ENCODE data around the gene RCBTB1. TPM values are rescaled to one million over a fixed set of nuclear protein-coding genes. Genes with fewer than 3 reads are reported as not detected.
"Not testable (repeated sequence)": the region's sequence is repeated elsewhere in the genome, so short reads cannot be mapped to it uniquely, and the experiment has no call there.

RCBTB1 gene
- total RNA-seq, 1 donor from 2014 or later: 14.2 TPM

- no peak for DNase-seq
Observed at GRCh38 chr13:49503951-49504350, 81.4 kb downstream of the RCBTB1 start.

- DNase-seq: no peak
Observed at GRCh38 chr13:49502954-49503353, 82.4 kb downstream of the RCBTB1 start.

GRCh38 chr13:49499889-49500660 lies 85.3 kb downstream of the RCBTB1 start:
- DNase-seq: no peak

GRCh38 chr13:49498206-49498605 lies 87.2 kb downstream of the RCBTB1 start:
- no peak for DNase-seq

- DNase-seq: no peak
Observed at GRCh38 chr13:49497272-49497671, 88.1 kb downstream of the RCBTB1 start.

GRCh38 chr13:49496837-49497236 lies 88.5 kb downstream of the RCBTB1 start:
- not testable (repeated sequence) for DNase-seq

- DNase-seq: peak; percentile 59
Observed at GRCh38 chr13:49495783-49496762, 89.3 kb downstream of the RCBTB1 start, which contains the start of gene PHF11. Gene PHF11, plus strand, starts transcription at chr13:49495953. Its CDS starts 49 bp downstream, at chr13:49496002.

GRCh38 chr13:49494645-49495044 lies 90.7 kb downstream of the RCBTB1 start:
- DNase-seq: no peak

GRCh38 chr13:49488563-49488962 lies 96.8 kb downstream of the RCBTB1 start:
- DNase-seq: no peak

Other genes starting within 250 kb of the RCBTB1 start
- 36.5 TPM for gene CAB39L, start 141.5 kb downstream of the RCBTB1 start, total RNA-seq
- 20.7 TPM for gene SETDB2, start 141.3 kb downstream of the RCBTB1 start, total RNA-seq
- 4.7 TPM for gene PHF11, start 89.6 kb downstream of the RCBTB1 start, total RNA-seq
- 0.31 TPM for gene ARL11, start 42.9 kb upstream of the RCBTB1 start, total RNA-seq
- gene EBPL, start 105.9 kb upstream of the RCBTB1 start, total RNA-seq: 40.4 TPM
- 70.5 TPM for gene KPNA3, start 207.1 kb upstream of the RCBTB1 start, total RNA-seq

Measured in occipital lobe (tissue), 2 donors.